HL-60 (cell line): ENCODE results near the gene TMOD3.

ENCODE experiments used
- DNase-seq, 2 experiments: peaks; one replicate each; pipeline ENCODE4 v3.0.0-alpha.2; 2010 to 2020; ENCODE audit warnings: low read depth in 1 of 2, low spot score in 1 of 2
- H3K27ac ChIP-seq: fragments of 250-450 bp; sonication (Bioruptor Pico); replicated peaks from 2 replicates; pipeline ENCODE4 v1.5.1; 2020; ENCODE audit warnings: mild to moderate bottlenecking, moderate library complexity
- H3K27me3 ChIP-seq: fragments of 250-450 bp; sonication (Bioruptor Pico); 2 replicates; pipeline ENCODE4 v1.5.1; 2021; ENCODE audit warnings: mild to moderate bottlenecking, moderate library complexity; ENCODE audit not compliant: insufficient read depth, poor library complexity, severe bottlenecking
- H3K4me3 ChIP-seq: replicated peaks from 2 replicates; pipeline ENCODE4 v1.5.1; 2011; ENCODE audit warnings: mild to moderate bottlenecking, control low read depth, low read length; ENCODE audit not compliant: insufficient read depth
- GABPA ChIP-seq: IDR thresholded peaks from 2 replicates; pipeline ENCODE4 v1.6.1; 2012; ENCODE audit warnings: low read depth
- POLR2AphosphoS5 ChIP-seq: IDR thresholded peaks from 2 replicates; pipeline ENCODE4 v1.6.1; 2012; ENCODE audit warnings: low read depth
- SPI1 ChIP-seq: IDR thresholded peaks from 2 replicates; pipeline ENCODE4 v1.6.1; 2012; ENCODE audit warnings: low read depth, mild to moderate bottlenecking, borderline replicate concordance
- TF ChIP-seq, protein P1 (sequence below): IDR thresholded peaks from one replicate; pipeline ENCODE4 v1.5.1; 2011; ENCODE audit warnings: low read length, control low read depth, inconsistent platforms; ENCODE audit not compliant: insufficient read depth
- TF ChIP-seq, protein P2 (sequence below): IDR thresholded peaks from 2 replicates; pipeline ENCODE4 v1.6.1; 2012; ENCODE audit warnings: low read depth; ENCODE audit not compliant: insufficient replicate concordance

Gene TMOD3

DNA sequence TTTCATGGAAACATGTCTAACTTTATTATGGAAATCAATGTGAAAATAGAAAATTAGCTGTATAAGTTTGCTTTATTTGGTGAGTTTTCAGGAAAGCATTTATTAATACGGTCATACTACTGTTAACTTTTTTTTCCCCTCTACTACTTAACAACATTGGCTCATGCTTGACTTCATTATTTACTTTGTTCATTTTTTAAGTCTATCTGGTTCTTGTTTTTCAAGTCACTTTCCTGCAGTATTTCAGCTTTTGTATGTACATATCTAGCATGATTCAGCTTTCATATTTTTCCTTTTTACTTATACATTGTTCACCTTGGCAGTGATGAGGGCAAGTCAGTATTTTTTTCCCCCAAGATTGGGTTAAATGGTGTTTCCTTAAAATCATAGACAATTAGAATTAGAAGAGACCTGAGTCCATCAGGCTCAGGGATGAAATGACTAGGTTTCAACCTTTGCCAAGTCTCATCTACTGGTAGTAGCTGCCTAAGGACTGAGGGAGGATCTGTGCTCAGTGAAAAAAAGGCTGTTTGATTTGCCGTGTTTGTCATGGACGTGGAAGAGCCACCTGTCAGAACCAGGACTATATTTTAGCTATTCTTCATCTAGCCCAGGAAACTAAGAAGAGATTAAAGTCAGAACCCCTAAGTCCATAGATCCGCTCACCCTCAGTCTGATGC, 15.4 kb downstream of the TMOD3 start:
- TF ChIP-seq SPI1: no peak
- TF ChIP-seq, protein P1, sequence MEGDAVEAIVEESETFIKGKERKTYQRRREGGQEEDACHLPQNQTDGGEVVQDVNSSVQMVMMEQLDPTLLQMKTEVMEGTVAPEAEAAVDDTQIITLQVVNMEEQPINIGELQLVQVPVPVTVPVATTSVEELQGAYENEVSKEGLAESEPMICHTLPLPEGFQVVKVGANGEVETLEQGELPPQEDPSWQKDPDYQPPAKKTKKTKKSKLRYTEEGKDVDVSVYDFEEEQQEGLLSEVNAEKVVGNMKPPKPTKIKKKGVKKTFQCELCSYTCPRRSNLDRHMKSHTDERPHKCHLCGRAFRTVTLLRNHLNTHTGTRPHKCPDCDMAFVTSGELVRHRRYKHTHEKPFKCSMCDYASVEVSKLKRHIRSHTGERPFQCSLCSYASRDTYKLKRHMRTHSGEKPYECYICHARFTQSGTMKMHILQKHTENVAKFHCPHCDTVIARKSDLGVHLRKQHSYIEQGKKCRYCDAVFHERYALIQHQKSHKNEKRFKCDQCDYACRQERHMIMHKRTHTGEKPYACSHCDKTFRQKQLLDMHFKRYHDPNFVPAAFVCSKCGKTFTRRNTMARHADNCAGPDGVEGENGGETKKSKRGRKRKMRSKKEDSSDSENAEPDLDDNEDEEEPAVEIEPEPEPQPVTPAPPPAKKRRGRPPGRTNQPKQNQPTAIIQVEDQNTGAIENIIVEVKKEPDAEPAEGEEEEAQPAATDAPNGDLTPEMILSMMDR: no peak
- no peak for TF ChIP-seq GABPA
- TF ChIP-seq, protein P2, sequence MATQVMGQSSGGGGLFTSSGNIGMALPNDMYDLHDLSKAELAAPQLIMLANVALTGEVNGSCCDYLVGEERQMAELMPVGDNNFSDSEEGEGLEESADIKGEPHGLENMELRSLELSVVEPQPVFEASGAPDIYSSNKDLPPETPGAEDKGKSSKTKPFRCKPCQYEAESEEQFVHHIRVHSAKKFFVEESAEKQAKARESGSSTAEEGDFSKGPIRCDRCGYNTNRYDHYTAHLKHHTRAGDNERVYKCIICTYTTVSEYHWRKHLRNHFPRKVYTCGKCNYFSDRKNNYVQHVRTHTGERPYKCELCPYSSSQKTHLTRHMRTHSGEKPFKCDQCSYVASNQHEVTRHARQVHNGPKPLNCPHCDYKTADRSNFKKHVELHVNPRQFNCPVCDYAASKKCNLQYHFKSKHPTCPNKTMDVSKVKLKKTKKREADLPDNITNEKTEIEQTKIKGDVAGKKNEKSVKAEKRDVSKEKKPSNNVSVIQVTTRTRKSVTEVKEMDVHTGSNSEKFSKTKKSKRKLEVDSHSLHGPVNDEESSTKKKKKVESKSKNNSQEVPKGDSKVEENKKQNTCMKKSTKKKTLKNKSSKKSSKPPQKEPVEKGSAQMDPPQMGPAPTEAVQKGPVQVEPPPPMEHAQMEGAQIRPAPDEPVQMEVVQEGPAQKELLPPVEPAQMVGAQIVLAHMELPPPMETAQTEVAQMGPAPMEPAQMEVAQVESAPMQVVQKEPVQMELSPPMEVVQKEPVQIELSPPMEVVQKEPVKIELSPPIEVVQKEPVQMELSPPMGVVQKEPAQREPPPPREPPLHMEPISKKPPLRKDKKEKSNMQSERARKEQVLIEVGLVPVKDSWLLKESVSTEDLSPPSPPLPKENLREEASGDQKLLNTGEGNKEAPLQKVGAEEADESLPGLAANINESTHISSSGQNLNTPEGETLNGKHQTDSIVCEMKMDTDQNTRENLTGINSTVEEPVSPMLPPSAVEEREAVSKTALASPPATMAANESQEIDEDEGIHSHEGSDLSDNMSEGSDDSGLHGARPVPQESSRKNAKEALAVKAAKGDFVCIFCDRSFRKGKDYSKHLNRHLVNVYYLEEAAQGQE: no peak
- TF ChIP-seq POLR2AphosphoS5: no peak
- Histone ChIP-seq H3K27ac (no peak overlapping the region), H3K27me3 (no peaks in the 10 kb centered on the region), H3K4me3 (no peak overlapping the region)
- DNase-seq: no peak

DNA sequence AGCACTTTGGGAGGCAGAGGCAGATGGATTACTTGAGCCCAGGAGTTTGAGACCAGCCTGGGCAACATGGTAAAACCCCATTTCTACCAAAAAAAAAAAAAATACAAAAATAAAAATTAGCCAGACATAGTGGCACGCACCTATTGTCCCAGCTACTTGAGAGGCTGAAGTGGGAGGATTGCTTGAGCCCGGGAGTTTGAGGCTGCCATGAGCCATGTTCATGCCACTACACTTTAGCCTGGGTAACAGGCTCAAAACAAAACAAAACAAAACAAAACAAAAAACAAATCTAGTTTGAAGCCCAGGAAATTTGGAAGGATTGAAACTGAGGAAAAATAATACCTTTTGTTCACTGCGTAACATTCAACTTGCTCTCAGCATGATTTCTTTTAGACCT, 16.6 kb downstream of the TMOD3 start:
- H3K4me3 ChIP-seq: no peak overlapping the region
- H3K27me3 ChIP-seq: no peaks in the 10 kb centered on the region
- TF ChIP-seq GABPA (no peak), POLR2AphosphoS5 (no peak), SPI1 (no peak)
- TF ChIP-seq, protein P1: no peak
- TF ChIP-seq, protein P2: no peak
- DNase-seq: no peak
- H3K27ac ChIP-seq: peak overlapping the region; percentile 47

DNA sequence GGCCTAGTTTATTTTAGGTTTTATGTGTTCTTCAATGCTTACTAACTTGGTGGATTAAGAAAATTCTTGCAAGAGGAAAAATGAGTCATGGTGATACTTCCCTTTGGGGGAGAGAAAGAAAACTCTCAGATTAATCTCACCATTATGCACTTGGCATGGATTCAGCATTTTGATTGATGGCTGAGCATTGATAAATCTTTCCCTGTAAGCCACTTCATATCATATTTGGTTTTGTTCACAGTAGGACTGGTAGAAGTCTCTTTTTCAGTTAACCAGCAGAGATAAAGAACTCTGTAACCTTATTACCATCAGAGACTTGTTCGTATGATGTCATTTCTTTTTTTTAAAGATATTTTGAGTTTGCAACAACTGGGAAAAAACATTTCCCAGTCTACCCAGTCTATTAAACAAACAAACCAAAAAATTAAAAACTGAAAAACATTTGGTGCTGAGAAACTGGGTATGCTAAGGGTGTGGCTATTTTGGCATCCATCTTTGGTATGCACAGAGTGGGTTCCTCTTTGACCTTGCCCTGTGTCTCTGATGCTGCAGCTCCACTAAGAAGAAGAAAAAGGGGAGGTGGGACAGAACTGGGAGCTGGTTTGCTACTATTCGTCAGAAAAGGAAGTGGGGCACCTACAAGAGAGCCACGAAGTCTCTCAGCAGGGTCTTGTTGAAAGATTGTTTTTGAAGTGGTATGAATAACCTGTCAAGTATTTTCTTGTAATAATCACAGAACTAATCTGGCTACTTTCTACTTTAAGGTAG, 17.2 kb downstream of the TMOD3 start:
- no peaks in the 10 kb centered on the region for H3K27me3 ChIP-seq
- TF ChIP-seq, protein P1: no peak
- TF ChIP-seq, protein P2: no peak
- TF ChIP-seq SPI1: no peak
- H3K4me3 ChIP-seq: no peak overlapping the region
- peak in 1 of 2 experiments; percentile 25 for DNase-seq
- H3K27ac ChIP-seq: peak overlapping the region; percentile 47
